Parathyroid adenoma (tissue), 2 donors: ENCODE measurements around the gene AUTS2.
"Not testable (repeated sequence)": the region's sequence is repeated elsewhere in the genome, so short reads cannot be mapped to it uniquely, and the experiment has no call there.

Experiments
- H2AFZ ChIP-seq: fragments of 300-600 bp; sonication (generic); one replicate; pipeline ENCODE4 v1.7.0; 2017; ENCODE audit warnings: antibody characterized with exemption, mild to moderate bottlenecking
- H3K27ac ChIP-seq: fragments of 300-600 bp; sonication (generic); one replicate; pipeline ENCODE4 v1.7.0; 2017
- H3K27me3 ChIP-seq: fragments of 300-600 bp; sonication (generic); one replicate; pipeline ENCODE4 v1.7.0; 2017; ENCODE audit warnings: low read length; ENCODE audit not compliant: control insufficient read depth, insufficient read depth
- H3K36me3 ChIP-seq: fragments of 300-600 bp; sonication (generic); one replicate; pipeline ENCODE4 v1.7.0; 2017; ENCODE audit warnings: low read length; ENCODE audit not compliant: control insufficient read depth, insufficient read depth
- H3K4me1 ChIP-seq: fragments of 300-600 bp; sonication (generic); one replicate; pipeline ENCODE4 v1.7.0; 2017; ENCODE audit warnings: control low read depth
- H3K4me2 ChIP-seq: fragments of 300-600 bp; sonication (generic); one replicate; pipeline ENCODE4 v1.7.0; 2017; ENCODE audit warnings: low read length
- H3K4me3 ChIP-seq: fragments of 300-600 bp; sonication (generic); one replicate; pipeline ENCODE4 v1.7.0; 2017; ENCODE audit warnings: low read depth, low read length
- H3K79me2 ChIP-seq: fragments of 300-600 bp; sonication (generic); one replicate; pipeline ENCODE4 v1.7.0; 2017; ENCODE audit warnings: control low read depth
- H3K9ac ChIP-seq: fragments of 300-600 bp; sonication (generic); one replicate; pipeline ENCODE4 v1.7.0; 2017; ENCODE audit warnings: mild to moderate bottlenecking
- H3K9me3 ChIP-seq: fragments of 300-600 bp; sonication (generic); one replicate; pipeline ENCODE4 v1.7.0; 2017; ENCODE audit warnings: low read length; ENCODE audit not compliant: control insufficient read depth
- CTCF ChIP-seq: fragments of 300-600 bp; sonication (generic); IDR thresholded peaks from one replicate; pipeline ENCODE4 v1.7.0; 2017; ENCODE audit warnings: antibody characterized with exemption, mild to moderate bottlenecking
- donor health status: primary hyperparathyroidism.

Gene AUTS2

GRCh38 chr7:70356085-70356786, 758.0 kb downstream of the AUTS2 start:
- Histone ChIP-seq H3K79me2 (no peaks in the 10 kb centered on the region), H3K9ac (no peak overlapping the region), H3K4me2 (no peak overlapping the region), H3K27me3 (no peaks in the 10 kb centered on the region), H3K36me3 (no peaks in the 10 kb centered on the region), H3K9me3 (no peaks in the 10 kb centered on the region), H3K27ac (no peak overlapping the region), H3K4me1 (no peaks in the 10 kb centered on the region), H2AFZ (no peak overlapping the region), H3K4me3 (no peak overlapping the region)
- no peak for TF ChIP-seq CTCF

GRCh38 chr7:70356787-70357328, 758.6 kb downstream of the AUTS2 start:
- Histone ChIP-seq H3K4me1 (no peaks in the 10 kb centered on the region), H3K27ac (no peak overlapping the region)

GRCh38 chr7:70360557-70360956, 762.3 kb downstream of the AUTS2 start:
- no peak overlapping the region for H2AFZ ChIP-seq
- H3K4me3 ChIP-seq, result no peak overlapping the region
- no peaks in the 10 kb centered on the region for H3K36me3 ChIP-seq
- no peaks in the 10 kb centered on the region for H3K4me1 ChIP-seq
- no peak for TF ChIP-seq CTCF
- H3K27ac ChIP-seq, result no peak overlapping the region
- H3K4me2 ChIP-seq, result no peak overlapping the region
- no peaks in the 10 kb centered on the region for H3K9me3 ChIP-seq
- no peaks in the 10 kb centered on the region for H3K27me3 ChIP-seq
- no peaks in the 10 kb centered on the region for H3K79me2 ChIP-seq
- H3K9ac ChIP-seq, result no peak overlapping the region

More at GRCh38 chr7:70356787-70357328, 758.6 kb downstream of the AUTS2 start:
- no peak for TF ChIP-seq CTCF
- Histone ChIP-seq H3K36me3 (no peaks in the 10 kb centered on the region), H3K4me3 (no peak overlapping the region), H3K9me3 (no peaks in the 10 kb centered on the region), H3K4me2 (no peak overlapping the region), H2AFZ (no peak overlapping the region), H3K9ac (no peak overlapping the region), H3K79me2 (no peaks in the 10 kb centered on the region), H3K27me3 (no peaks in the 10 kb centered on the region)

GRCh38 chr7:70361821-70362220, 763.5 kb downstream of the AUTS2 start:
- no peak overlapping the region for H3K9ac ChIP-seq
- H2AFZ ChIP-seq, result no peak overlapping the region
- H3K4me2 ChIP-seq, result no peak overlapping the region
- TF ChIP-seq CTCF, result no peak
- no peak overlapping the region for H3K27ac ChIP-seq
- no peaks in the 10 kb centered on the region for H3K36me3 ChIP-seq
- no peak overlapping the region for H3K4me3 ChIP-seq
- H3K9me3 ChIP-seq, result no peaks in the 10 kb centered on the region
- no peaks in the 10 kb centered on the region for H3K79me2 ChIP-seq
- H3K4me1 ChIP-seq, result no peaks in the 10 kb centered on the region
- H3K27me3 ChIP-seq, result no peaks in the 10 kb centered on the region

- not testable (repeated sequence) for H3K27me3 ChIP-seq, H3K79me2 ChIP-seq, H3K4me2 ChIP-seq, H3K27ac ChIP-seq, H2AFZ ChIP-seq, H3K4me1 ChIP-seq, H3K36me3 ChIP-seq, H3K9me3 ChIP-seq, H3K9ac ChIP-seq, H3K4me3 ChIP-seq
Observed at GRCh38 chr7:70364393-70364792, 766.1 kb downstream of the AUTS2 start.
